HepG2 (cell line): ENCODE results near the gene DNAJC7. TPM values are rescaled to one million over a fixed set of nuclear protein-coding genes. Genes with fewer than 3 reads are reported as not detected.
A peak's percentile ranks its signal among the peaks of the same experiment; 100 is the strongest.

Experiments used
- CBX2 ChIP-seq, 2 experiments: fragments of 200-600 bp in 1 of 2; sonication (generic); formaldehyde crosslinking in 1 of 2; IDR thresholded peaks; 2 replicates each; pipeline versions ENCODE4 v1.7.0 to v1.8.1; 2018 to 2022; ENCODE audit warnings: low read depth in 2 of 2, low read length in 1 of 2, mild to moderate bottlenecking in 1 of 2, missing genetic modification reagents in 1 of 2
- MBNL3 ChIP-seq: fragments of 250-450 bp; sonication (Bioruptor Pico); conservative IDR thresholded peaks from 2 replicates; pipeline ENCODE4 v1.8.0; 2022; ENCODE audit warnings: mild to moderate bottlenecking, inconsistent platforms
- MTF2 ChIP-seq: sonication (generic); formaldehyde crosslinking; IDR thresholded peaks from 2 replicates; pipeline ENCODE4 v1.5.0; 2020; ENCODE audit warnings: missing genetic modification reagents, borderline replicate concordance
- NPAS2 ChIP-seq: sonication (generic); formaldehyde crosslinking; IDR thresholded peaks from 2 replicates; pipeline ENCODE4 v1.8.0; 2022; ENCODE audit warnings: mild to moderate bottlenecking, missing genetic modification reagents, borderline replicate concordance
- ZNF644 ChIP-seq: IDR thresholded peaks from 2 replicates; pipeline ENCODE4 v1.6.1; 2016; ENCODE audit warnings: low read depth
- polyA plus RNA-seq, 8 experiments: library from polyadenylated mRNA; depleted of rRNA in 3 of 8; stranded (reverse) in 7 of 8; unstranded in 1 of 8; fragments of >200 nt; fragmentation: Illumina TruSeq in 4 of 8; extraction: Trizol in 4 of 8; gene quantifications; 2 replicates each; pipeline versions ENCODE4 v1.2.1 to v1.2.3, GENCODE V29; 2011 to 2016; ENCODE audit warnings: low read depth in 4 of 8, missing spikeins in 1 of 8, mixed read lengths in 1 of 8; ENCODE audit not compliant: insufficient read depth in 1 of 8
- total RNA-seq, 5 experiments: library from RNA; depleted of rRNA; stranded (reverse); fragments of >200 nt; fragmentation: Illumina TruSeq; extraction: Trizol; gene quantifications; 2 replicates each; pipeline ENCODE4 v1.2.3, GENCODE V29; 2016; ENCODE audit warnings: low read depth in 1 of 5
- TF ChIP-seq, protein P1 (sequence below), 2 experiments: fragments of 450-650 bp in 1 of 2; sonication (generic) in 1 of 2; formaldehyde crosslinking in 1 of 2; IDR thresholded peaks; 2 replicates each; pipeline versions ENCODE4 v1.6.1 to v1.8.0; 2016 to 2022; ENCODE audit warnings: antibody characterized with exemption in 1 of 2, mild to moderate bottlenecking in 1 of 2, missing genetic modification reagents in 1 of 2
- TF ChIP-seq, protein P2 (sequence below): sonication (generic); formaldehyde crosslinking; IDR thresholded peaks from 2 replicates; pipeline ENCODE4 v1.5.0; 2020; ENCODE audit warnings: missing genetic modification reagents
- TF ChIP-seq, protein P3 (sequence below): sonication (generic); formaldehyde crosslinking; conservative IDR thresholded peaks from 2 replicates; pipeline ENCODE4 v1.5.0; 2020; ENCODE audit warnings: missing genetic modification reagents
- TF ChIP-seq, protein P4 (sequence below): sonication (generic); formaldehyde crosslinking; IDR thresholded peaks from 2 replicates; pipeline ENCODE4 v1.4.0; 2020; ENCODE audit warnings: missing genetic modification reagents

Gene DNAJC7
- total and polyA plus RNA-seq, 2 of the 13 experiments (the other 11 are each of a cell fraction or from before 2014, with no cell fraction given), result 47.7 to 132 TPM

DNA sequence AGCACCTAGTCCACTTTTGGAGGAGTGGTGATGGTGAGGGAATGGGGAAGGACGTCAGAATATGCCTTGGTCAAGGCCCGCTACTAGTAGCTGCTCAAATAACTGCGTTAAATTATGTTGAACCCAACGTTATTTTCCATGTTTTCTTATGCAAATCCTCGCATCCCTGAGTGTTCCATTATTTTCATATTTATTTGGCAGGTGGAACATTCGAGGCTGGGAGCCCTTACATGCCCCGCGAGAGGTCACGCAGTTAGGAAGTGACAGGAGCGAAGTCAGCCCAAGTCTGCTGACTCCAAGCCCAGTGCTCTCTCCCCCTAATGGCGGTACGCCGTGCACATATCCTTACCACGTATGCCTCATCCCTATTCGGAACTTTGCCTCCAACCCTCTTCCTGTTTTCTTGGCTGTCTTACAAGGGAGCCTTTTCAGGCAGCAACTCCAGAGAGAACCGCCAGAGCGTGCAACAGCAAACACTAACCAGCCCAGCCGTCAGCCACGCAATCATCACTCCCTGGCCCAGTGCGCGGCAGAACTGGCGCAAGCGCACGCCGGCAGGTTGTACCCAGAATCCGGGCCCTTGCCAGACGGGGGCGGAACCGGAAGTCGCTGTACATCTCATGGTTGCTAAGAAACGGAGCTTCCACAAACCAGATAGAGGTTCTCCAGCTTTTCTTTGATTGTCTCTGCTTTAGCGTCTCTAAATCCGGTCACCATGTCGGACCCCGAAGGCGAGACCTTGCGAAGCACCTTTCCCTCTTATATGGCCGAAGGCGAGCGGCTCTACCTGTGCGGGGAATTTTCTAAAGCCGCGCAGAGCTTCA is 87.0 kb downstream of the DNAJC7 start, which contains the start of gene ODAD4 (continued):
- TF ChIP-seq, protein P1, sequence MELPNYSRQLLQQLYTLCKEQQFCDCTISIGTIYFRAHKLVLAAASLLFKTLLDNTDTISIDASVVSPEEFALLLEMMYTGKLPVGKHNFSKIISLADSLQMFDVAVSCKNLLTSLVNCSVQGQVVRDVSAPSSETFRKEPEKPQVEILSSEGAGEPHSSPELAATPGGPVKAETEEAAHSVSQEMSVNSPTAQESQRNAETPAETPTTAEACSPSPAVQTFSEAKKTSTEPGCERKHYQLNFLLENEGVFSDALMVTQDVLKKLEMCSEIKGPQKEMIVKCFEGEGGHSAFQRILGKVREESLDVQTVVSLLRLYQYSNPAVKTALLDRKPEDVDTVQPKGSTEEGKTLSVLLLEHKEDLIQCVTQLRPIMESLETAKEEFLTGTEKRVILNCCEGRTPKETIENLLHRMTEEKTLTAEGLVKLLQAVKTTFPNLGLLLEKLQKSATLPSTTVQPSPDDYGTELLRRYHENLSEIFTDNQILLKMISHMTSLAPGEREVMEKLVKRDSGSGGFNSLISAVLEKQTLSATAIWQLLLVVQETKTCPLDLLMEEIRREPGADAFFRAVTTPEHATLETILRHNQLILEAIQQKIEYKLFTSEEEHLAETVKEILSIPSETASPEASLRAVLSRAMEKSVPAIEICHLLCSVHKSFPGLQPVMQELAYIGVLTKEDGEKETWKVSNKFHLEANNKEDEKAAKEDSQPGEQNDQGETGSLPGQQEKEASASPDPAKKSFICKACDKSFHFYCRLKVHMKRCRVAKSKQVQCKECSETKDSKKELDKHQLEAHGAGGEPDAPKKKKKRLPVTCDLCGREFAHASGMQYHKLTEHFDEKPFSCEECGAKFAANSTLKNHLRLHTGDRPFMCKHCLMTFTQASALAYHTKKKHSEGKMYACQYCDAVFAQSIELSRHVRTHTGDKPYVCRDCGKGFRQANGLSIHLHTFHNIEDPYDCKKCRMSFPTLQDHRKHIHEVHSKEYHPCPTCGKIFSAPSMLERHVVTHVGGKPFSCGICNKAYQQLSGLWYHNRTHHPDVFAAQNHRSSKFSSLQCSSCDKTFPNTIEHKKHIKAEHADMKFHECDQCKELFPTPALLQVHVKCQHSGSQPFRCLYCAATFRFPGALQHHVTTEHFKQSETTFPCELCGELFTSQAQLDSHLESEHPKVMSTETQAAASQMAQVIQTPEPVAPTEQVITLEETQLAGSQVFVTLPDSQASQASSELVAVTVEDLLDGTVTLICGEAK (IDR thresholded peaks at IDR 0.05), result 0 out of 2 replicates have a peak, but pooled peaks have one; percentile 20
- TF ChIP-seq, protein P1 (CRISPR knock-in tag; IDR thresholded peaks at IDR 0.05), result peak; percentile 87; the same call in 1 of the 2 replicates
- TF ChIP-seq, protein P2, sequence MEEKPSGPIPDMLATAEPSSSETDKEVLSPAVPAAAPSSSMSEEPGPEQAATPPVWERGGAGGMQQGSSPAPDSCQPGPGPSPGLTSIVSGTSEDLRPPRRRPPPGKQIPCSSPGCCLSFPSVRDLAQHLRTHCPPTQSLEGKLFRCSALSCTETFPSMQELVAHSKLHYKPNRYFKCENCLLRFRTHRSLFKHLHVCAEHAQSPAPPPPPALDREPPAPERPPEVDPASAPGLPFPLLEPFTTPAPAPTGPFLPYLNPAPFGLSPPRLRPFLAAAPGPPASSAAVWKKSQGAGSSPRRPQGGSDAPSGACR (CRISPR knock-in tag), result peak; percentile 90; the same call in 1 of the 2 replicates
- no peak for TF ChIP-seq MBNL3
- no peak for TF ChIP-seq NPAS2
- TF ChIP-seq, protein P3, sequence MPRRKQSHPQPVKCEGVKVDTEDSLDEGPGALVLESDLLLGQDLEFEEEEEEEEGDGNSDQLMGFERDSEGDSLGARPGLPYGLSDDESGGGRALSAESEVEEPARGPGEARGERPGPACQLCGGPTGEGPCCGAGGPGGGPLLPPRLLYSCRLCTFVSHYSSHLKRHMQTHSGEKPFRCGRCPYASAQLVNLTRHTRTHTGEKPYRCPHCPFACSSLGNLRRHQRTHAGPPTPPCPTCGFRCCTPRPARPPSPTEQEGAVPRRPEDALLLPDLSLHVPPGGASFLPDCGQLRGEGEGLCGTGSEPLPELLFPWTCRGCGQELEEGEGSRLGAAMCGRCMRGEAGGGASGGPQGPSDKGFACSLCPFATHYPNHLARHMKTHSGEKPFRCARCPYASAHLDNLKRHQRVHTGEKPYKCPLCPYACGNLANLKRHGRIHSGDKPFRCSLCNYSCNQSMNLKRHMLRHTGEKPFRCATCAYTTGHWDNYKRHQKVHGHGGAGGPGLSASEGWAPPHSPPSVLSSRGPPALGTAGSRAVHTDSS (CRISPR knock-in tag), result 0 out of 2 replicates have a peak, but pooled peaks have one; percentile 61
- TF ChIP-seq CBX2 (IDR thresholded peaks at IDR 0.05; ENCODE audit: low read depth, low read length), result no peak
- no peak for TF ChIP-seq CBX2 (CRISPR knock-in tag; IDR thresholded peaks at IDR 0.05; ENCODE audit: low read depth)
- TF ChIP-seq ZNF644 (CRISPR knock-in tag), result no peak; the same call in 1 of the 2 replicates
- TF ChIP-seq, protein P4, sequence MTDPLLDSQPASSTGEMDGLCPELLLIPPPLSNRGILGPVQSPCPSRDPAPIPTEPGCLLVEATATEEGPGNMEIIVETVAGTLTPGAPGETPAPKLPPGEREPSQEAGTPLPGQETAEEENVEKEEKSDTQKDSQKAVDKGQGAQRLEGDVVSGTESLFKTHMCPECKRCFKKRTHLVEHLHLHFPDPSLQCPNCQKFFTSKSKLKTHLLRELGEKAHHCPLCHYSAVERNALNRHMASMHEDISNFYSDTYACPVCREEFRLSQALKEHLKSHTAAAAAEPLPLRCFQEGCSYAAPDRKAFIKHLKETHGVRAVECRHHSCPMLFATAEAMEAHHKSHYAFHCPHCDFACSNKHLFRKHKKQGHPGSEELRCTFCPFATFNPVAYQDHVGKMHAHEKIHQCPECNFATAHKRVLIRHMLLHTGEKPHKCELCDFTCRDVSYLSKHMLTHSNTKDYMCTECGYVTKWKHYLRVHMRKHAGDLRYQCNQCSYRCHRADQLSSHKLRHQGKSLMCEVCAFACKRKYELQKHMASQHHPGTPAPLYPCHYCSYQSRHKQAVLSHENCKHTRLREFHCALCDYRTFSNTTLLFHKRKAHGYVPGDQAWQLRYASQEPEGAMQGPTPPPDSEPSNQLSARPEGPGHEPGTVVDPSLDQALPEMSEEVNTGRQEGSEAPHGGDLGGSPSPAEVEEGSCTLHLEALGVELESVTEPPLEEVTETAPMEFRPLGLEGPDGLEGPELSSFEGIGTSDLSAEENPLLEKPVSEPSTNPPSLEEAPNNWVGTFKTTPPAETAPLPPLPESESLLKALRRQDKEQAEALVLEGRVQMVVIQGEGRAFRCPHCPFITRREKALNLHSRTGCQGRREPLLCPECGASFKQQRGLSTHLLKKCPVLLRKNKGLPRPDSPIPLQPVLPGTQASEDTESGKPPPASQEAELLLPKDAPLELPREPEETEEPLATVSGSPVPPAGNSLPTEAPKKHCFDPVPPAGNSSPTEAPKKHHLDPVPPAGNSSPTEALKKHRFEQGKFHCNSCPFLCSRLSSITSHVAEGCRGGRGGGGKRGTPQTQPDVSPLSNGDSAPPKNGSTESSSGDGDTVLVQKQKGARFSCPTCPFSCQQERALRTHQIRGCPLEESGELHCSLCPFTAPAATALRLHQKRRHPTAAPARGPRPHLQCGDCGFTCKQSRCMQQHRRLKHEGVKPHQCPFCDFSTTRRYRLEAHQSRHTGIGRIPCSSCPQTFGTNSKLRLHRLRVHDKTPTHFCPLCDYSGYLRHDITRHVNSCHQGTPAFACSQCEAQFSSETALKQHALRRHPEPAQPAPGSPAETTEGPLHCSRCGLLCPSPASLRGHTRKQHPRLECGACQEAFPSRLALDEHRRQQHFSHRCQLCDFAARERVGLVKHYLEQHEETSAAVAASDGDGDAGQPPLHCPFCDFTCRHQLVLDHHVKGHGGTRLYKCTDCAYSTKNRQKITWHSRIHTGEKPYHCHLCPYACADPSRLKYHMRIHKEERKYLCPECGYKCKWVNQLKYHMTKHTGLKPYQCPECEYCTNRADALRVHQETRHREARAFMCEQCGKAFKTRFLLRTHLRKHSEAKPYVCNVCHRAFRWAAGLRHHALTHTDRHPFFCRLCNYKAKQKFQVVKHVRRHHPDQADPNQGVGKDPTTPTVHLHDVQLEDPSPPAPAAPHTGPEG (CRISPR knock-in tag), result peak; percentile 91; the same call in 1 of the 2 replicates
- peak; percentile 90 for TF ChIP-seq MTF2 (CRISPR knock-in tag)
